Neural progenitor cell (in vitro differentiated cells): Measurements from ENCODE around the gene H2BK1. TPM values are rescaled to one million over a fixed set of nuclear protein-coding genes. Genes with fewer than 3 reads are reported as not detected.

Source experiments
- DNase-seq: peaks from one replicate; pipeline ENCODE4 v3.0.0-alpha.2; 2016; ENCODE audit warnings: low spot score
- H2AFZ ChIP-seq: fragments of 200-600 bp; sonication (generic); replicated peaks from 2 replicates; pipeline ENCODE4 v1.6.1; 2016; ENCODE audit warnings: antibody characterized with exemption
- H3F3A ChIP-seq: fragments of 200-600 bp; sonication (generic); 2 replicates; pipeline ENCODE4 v1.6.1; 2016; ENCODE audit warnings: antibody characterized with exemption, low read depth
- H3K27ac ChIP-seq: fragments of 200-600 bp; sonication (generic); 2 replicates; pipeline ENCODE4 v1.5.1; 2016; ENCODE audit warnings: mild to moderate bottlenecking
- H3K27me3 ChIP-seq: fragments of 200-600 bp; sonication (generic); 2 replicates; pipeline ENCODE4 v1.6.1; 2016; ENCODE audit warnings: mild to moderate bottlenecking, moderate library complexity
- H3K36me3 ChIP-seq: fragments of 200-600 bp; sonication (generic); 2 replicates; pipeline ENCODE4 v1.5.1; 2016
- H3K4me1 ChIP-seq: fragments of 200-600 bp; sonication (generic); 2 replicates; pipeline ENCODE4 v1.6.1; 2016; ENCODE audit warnings: mixed run types
- H3K4me2 ChIP-seq: fragments of 200-600 bp; sonication (generic); 2 replicates; pipeline ENCODE4 v1.6.1; 2016
- H3K4me3 ChIP-seq: fragments of 200-600 bp; sonication (generic); 2 replicates; pipeline ENCODE4 v1.5.1; 2016
- H3K79me2 ChIP-seq: fragments of 200-600 bp; sonication (generic); 2 replicates; pipeline ENCODE4 v1.6.1; 2016; ENCODE audit warnings: low read depth
- H3K9ac ChIP-seq: fragments of 200-600 bp; sonication (generic); 2 replicates; pipeline ENCODE4 v1.6.1; 2016
- H3K9me3 ChIP-seq: fragments of 200-600 bp; sonication (generic); 2 replicates; pipeline ENCODE4 v1.5.1; 2016; ENCODE audit warnings: low read depth
- H4K20me1 ChIP-seq: fragments of 200-600 bp; sonication (generic); 2 replicates; pipeline ENCODE4 v1.6.1; 2016; ENCODE audit warnings: low read depth
- H3K27ac Mint-ChIP-seq: 3 replicates; pipeline ENCODE4 v1.8.0; 2021; ENCODE audit warnings: mixed read lengths
- H3K27me3 Mint-ChIP-seq: 2 replicates; pipeline ENCODE4 v1.8.0; 2022; ENCODE audit warnings: low read depth, mild to moderate bottlenecking, inconsistent platforms, moderate library complexity, mixed read lengths; ENCODE audit not compliant: insufficient read depth
- H3K36me3 Mint-ChIP-seq: 3 replicates; pipeline ENCODE4 v1.8.0; 2021; ENCODE audit warnings: mixed read lengths
- H3K4me1 Mint-ChIP-seq: 3 replicates; pipeline ENCODE4 v1.8.0; 2021; ENCODE audit warnings: mixed read lengths
- H3K4me3 Mint-ChIP-seq: 3 replicates; pipeline ENCODE4 v1.8.0; 2021; ENCODE audit warnings: mild to moderate bottlenecking, moderate library complexity, mixed read lengths
- H3K9me3 Mint-ChIP-seq: 3 replicates; pipeline ENCODE4 v1.8.0; 2020; ENCODE audit warnings: mixed read lengths
- CTCF ChIP-seq: fragments of 200-600 bp; sonication (generic); IDR thresholded peaks from 2 replicates; pipeline ENCODE4 v1.5.1; 2017; ENCODE audit warnings: antibody characterized with exemption, mild to moderate bottlenecking
- EZH2 ChIP-seq: fragments of 200-600 bp; sonication (generic); IDR thresholded peaks from 2 replicates; pipeline ENCODE4 v1.6.1; 2017; ENCODE audit warnings: antibody characterized with exemption, mild to moderate bottlenecking, moderate library complexity
- EZH2phosphoT487 ChIP-seq: fragments of 200-600 bp; sonication (generic); IDR thresholded peaks from 2 replicates; pipeline ENCODE4 v1.6.1; 2017; ENCODE audit warnings: antibody characterized with exemption
- total RNA-seq: library from RNA; depleted of rRNA; stranded (reverse); fragments of >200 nt; gene quantifications from 2 replicates; pipeline ENCODE4 v1.2.3, GENCODE V29; 2015; ENCODE audit warnings: low replicate concordance

H2BK1 gene
- total RNA-seq, 1 donor from 2014 or later = not detected

GRCh38 chr7:151226560-151226874 lies 16.2 kb upstream of the H2BK1 start:
- H3K4me3 Mint-ChIP-seq = peak overlapping the region; percentile 93
- H3K4me1 Mint-ChIP-seq = peaks cover 37% of the 10 kb centered on the region
- DNase-seq = no peak
- H3K27ac ChIP-seq = no peak overlapping the region
- peaks cover 14% of the 10 kb centered on the region for H3F3A ChIP-seq
- H3K9me3 Mint-ChIP-seq = no peaks in the 10 kb centered on the region
- peak overlapping the region; percentile 83 for H3K9ac ChIP-seq
- peak overlapping the region; percentile 51 for H3K27ac Mint-ChIP-seq
- H4K20me1 ChIP-seq = peaks cover 15% of the 10 kb centered on the region
- peak overlapping the region; percentile 92 for H3K4me2 ChIP-seq
- H3K79me2 ChIP-seq = peaks cover 19% of the 10 kb centered on the region
- no peaks in the 10 kb centered on the region for H3K27me3 ChIP-seq
- H3K36me3 Mint-ChIP-seq = peaks cover 11% of the 10 kb centered on the region
- H3K4me1 ChIP-seq = peaks cover 21% of the 10 kb centered on the region
- H3K4me3 ChIP-seq = peak overlapping the region; percentile 94
- no peaks in the 10 kb centered on the region for H3K9me3 ChIP-seq
- peaks cover 8% of the 10 kb centered on the region for H3K27me3 Mint-ChIP-seq
- peak overlapping the region; percentile 17 for H2AFZ ChIP-seq
- H3K36me3 ChIP-seq = no peaks in the 10 kb centered on the region
- TF ChIP-seq CTCF (no peak), EZH2 (no peak), EZH2phosphoT487 (no peak)

DNA sequence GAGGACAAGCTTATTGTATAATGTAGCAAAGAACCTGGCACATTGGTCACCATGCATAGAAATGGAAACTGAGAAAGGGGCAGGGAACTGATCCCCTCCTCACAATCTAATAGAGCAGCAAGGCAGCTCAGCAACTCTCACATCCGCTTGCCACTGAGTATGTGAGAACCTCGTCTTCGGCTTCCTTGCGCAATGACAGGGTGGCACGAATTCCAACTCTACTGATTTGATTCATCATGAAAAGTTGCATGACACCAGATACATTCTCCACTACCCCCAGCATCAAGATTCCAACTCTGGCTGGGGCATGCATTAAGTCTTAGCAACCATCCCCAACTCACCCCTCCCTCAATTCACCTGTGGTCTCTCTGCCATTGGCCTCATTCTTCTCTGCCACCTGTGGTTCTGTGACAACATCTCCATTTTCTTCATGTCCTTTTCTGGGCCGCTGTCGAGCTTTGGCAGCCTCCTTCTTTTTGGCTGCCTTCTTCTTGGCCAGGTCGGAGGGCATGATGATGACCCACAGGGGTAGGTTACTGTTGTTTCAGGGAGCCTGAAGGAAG lies 15.7 kb upstream of the H2BK1 start:
- no peak for TF ChIP-seq EZH2phosphoT487
- no peak for TF ChIP-seq CTCF
- no peak for TF ChIP-seq EZH2
- H3K4me1 Mint-ChIP-seq = peaks cover 32% of the 10 kb centered on the region
- no peaks in the 10 kb centered on the region for H3K27me3 ChIP-seq

GRCh38 chr7:151223728-151224127 lies 13.4 kb upstream of the H2BK1 start:
- no peaks in the 10 kb centered on the region for H3K9me3 Mint-ChIP-seq
- H3K4me3 Mint-ChIP-seq = no peak overlapping the region
- no peak overlapping the region for H3K27ac Mint-ChIP-seq
- peaks cover 15% of the 10 kb centered on the region for H4K20me1 ChIP-seq
- H3K4me1 Mint-ChIP-seq = peaks cover 33% of the 10 kb centered on the region
- H3K36me3 ChIP-seq = no peaks in the 10 kb centered on the region
- no peak overlapping the region for H3K4me2 ChIP-seq
- H3K27ac ChIP-seq = no peak overlapping the region
- H3K9me3 ChIP-seq = no peaks in the 10 kb centered on the region
- peaks cover 17% of the 10 kb centered on the region for H3K36me3 Mint-ChIP-seq
- H3K9ac ChIP-seq = no peak overlapping the region
- H3K4me1 ChIP-seq = peaks cover 17% of the 10 kb centered on the region
- H3K4me3 ChIP-seq = no peak overlapping the region
- peaks cover 14% of the 10 kb centered on the region for H3F3A ChIP-seq
- TF ChIP-seq EZH2 (no peak), CTCF (no peak), EZH2phosphoT487 (no peak)
- H3K27me3 Mint-ChIP-seq = peaks cover 3% of the 10 kb centered on the region
- no peaks in the 10 kb centered on the region for H3K27me3 ChIP-seq
- no peak overlapping the region for H2AFZ ChIP-seq
- H3K79me2 ChIP-seq = peaks cover 19% of the 10 kb centered on the region
- no peak for DNase-seq

More for the DNA sequence above, 15.7 kb upstream of the H2BK1 start:
- peaks cover 15% of the 10 kb centered on the region for H4K20me1 ChIP-seq
- Mint-ChIP-seq H3K4me3 (peak overlapping the region; percentile 93), H3K27me3 (peaks cover 5% of the 10 kb centered on the region), H3K9me3 (no peaks in the 10 kb centered on the region), H3K36me3 (peaks cover 11% of the 10 kb centered on the region), H3K27ac (no peak overlapping the region)
- no peak for DNase-seq
- H3K4me1 ChIP-seq = peaks cover 17% of the 10 kb centered on the region
- H3F3A ChIP-seq = peaks cover 14% of the 10 kb centered on the region
- peak overlapping the region; percentile 83 for H3K9ac ChIP-seq
- H2AFZ ChIP-seq = no peak overlapping the region
- H3K4me3 ChIP-seq = peak overlapping the region; percentile 94
- peaks cover 19% of the 10 kb centered on the region for H3K79me2 ChIP-seq
- no peaks in the 10 kb centered on the region for H3K36me3 ChIP-seq
- no peak overlapping the region for H3K27ac ChIP-seq
- H3K4me2 ChIP-seq = peak overlapping the region; percentile 92
- no peaks in the 10 kb centered on the region for H3K9me3 ChIP-seq
